Endothelial cell of umbilical vein (primary cell): ENCODE measurements around the gene PRX. TPM values are rescaled to one million over a fixed set of nuclear protein-coding genes. Genes with fewer than 3 reads are reported as not detected.

Experiments used
- BruUV-seq: library from RNA; stranded (reverse); fragments of 400-500 nt; replicated peaks from 2 replicates; lab custom pipeline; 2021; lab: Mats Ljungman, UMichigan
- CTCF ChIA-PET: fragments of 300-600, 350-600 bp; sonication (Branson Sonifier 250); formaldehyde crosslinking; loops from one replicate; lab custom pipeline; 2021; ENCODE audit warnings: antibody characterized with exemption, inconsistent platforms; lab: Charles Lee
- POLR2A ChIA-PET: fragments of 300-600, 350-600 bp; sonication (Branson Sonifier 250); formaldehyde crosslinking; loops from one replicate; lab custom pipeline; 2021; ENCODE audit warnings: antibody characterized with exemption, inconsistent platforms; lab: Charles Lee
- DNase-seq: peaks from one replicate; pipeline ENCODE4 v3.0.0-alpha.2; 2011; ENCODE audit warnings: low read depth, low spot score
- FAIRE-seq: peaks from 2 replicates; lab custom pipeline; 2011; peaks lifted over from hg19 to GRCh38; lab: Jason Lieb, UNC
- H2AFZ ChIP-seq: 2 replicates; pipeline ENCODE4 v1.6.0; 2012; ENCODE audit warnings: low read depth, low read length, control low read depth, inconsistent platforms
- H3K27ac ChIP-seq: 2 replicates; pipeline ENCODE4 v1.5.1; 2011; ENCODE audit warnings: low read depth, mild to moderate bottlenecking, control low read depth, low read length, moderate library complexity; ENCODE audit not compliant: insufficient read depth
- H3K27me3 ChIP-seq, 2 experiments: 2 replicates each; pipeline versions ENCODE4 v1.6.0 to v1.6.1; 2011; ENCODE audit warnings: low read length in 2 of 2, mixed read lengths in 1 of 2; ENCODE audit not compliant: control insufficient read depth in 2 of 2, insufficient read depth in 2 of 2
- H3K36me3 ChIP-seq, 2 experiments: 2 replicates in 1 of 2; 3 replicates in 1 of 2; pipeline ENCODE4 v1.5.1; 2011; ENCODE audit warnings: low read length in 2 of 2, mild to moderate bottlenecking in 1 of 2, moderate library complexity in 1 of 2; ENCODE audit not compliant: control insufficient read depth in 2 of 2, insufficient read depth in 2 of 2; ENCODE audit errors: extremely low read depth in 1 of 2
- H3K4me1 ChIP-seq: 3 replicates; pipeline ENCODE4 v1.5.1; 2011; ENCODE audit warnings: mild to moderate bottlenecking, low read length; ENCODE audit not compliant: control insufficient read depth, insufficient read depth; ENCODE audit errors: extremely low read depth
- H3K4me2 ChIP-seq: 2 replicates; pipeline ENCODE4 v1.6.1; 2011; ENCODE audit warnings: low read length, control low read depth, mixed read lengths; ENCODE audit not compliant: insufficient read depth
- H3K4me3 ChIP-seq, 3 experiments: fragments of 200-600 bp in 1 of 3; sonication (generic), shearing (Covaris generic) in 1 of 3; replicated peaks in 1 of 3; 2 replicates each; pipeline ENCODE4 v1.5.1; 2011 to 2016; ENCODE audit warnings: control low read depth in 3 of 3, low read length in 3 of 3, mild to moderate bottlenecking in 2 of 3, inconsistent platforms in 1 of 3, low read depth in 1 of 3, moderate library complexity in 1 of 3; ENCODE audit not compliant: insufficient read depth in 1 of 3
- H3K79me2 ChIP-seq: 2 replicates; pipeline ENCODE4 v1.6.0; 2012; ENCODE audit warnings: low read length, inconsistent platforms; ENCODE audit not compliant: control insufficient read depth, insufficient read depth
- H3K9ac ChIP-seq: replicated peaks from 2 replicates; pipeline ENCODE3; 2011; ENCODE audit warnings: low read length, control low read depth; ENCODE audit not compliant: insufficient read depth; ENCODE audit errors: extremely low read depth
- H3K9me1 ChIP-seq: replicated peaks from 3 replicates; pipeline ENCODE4 v1.6.0; 2011; ENCODE audit warnings: mild to moderate bottlenecking, low read length; ENCODE audit not compliant: control insufficient read depth, insufficient read depth; ENCODE audit errors: extremely low read depth
- H3K9me3 ChIP-seq: replicated peaks from 2 replicates; pipeline ENCODE4 v1.5.1; 2012; ENCODE audit warnings: low read length, inconsistent platforms; ENCODE audit not compliant: control insufficient read depth, insufficient read depth
- H4K20me1 ChIP-seq: replicated peaks from 2 replicates; pipeline ENCODE3; 2011; ENCODE audit warnings: mild to moderate bottlenecking, low read length; ENCODE audit not compliant: control insufficient read depth, insufficient read depth; ENCODE audit errors: extremely low read depth
- CTCF ChIP-seq, 2 donors: IDR thresholded peaks; 1 replicate in 1 of 2; 2 replicates in 1 of 2; pipeline ENCODE4 v1.5.1; 2011; ENCODE audit warnings: low read length in 2 of 2, mild to moderate bottlenecking in 2 of 2, moderate library complexity in 2 of 2, control low read depth in 1 of 2, inconsistent platforms in 1 of 2, low read depth in 1 of 2; ENCODE audit not compliant: insufficient read depth in 1 of 2; ENCODE audit errors: extremely low read depth in 1 of 2
- EZH2 ChIP-seq: IDR thresholded peaks from 2 replicates; pipeline ENCODE4 v1.6.1; 2012; ENCODE audit warnings: borderline replicate concordance, low read depth, mild to moderate bottlenecking, moderate library complexity, low read length, inconsistent platforms; ENCODE audit not compliant: severe bottlenecking
- JUN ChIP-seq: IDR thresholded peaks from 2 replicates; pipeline ENCODE4 v1.6.1; 2011; ENCODE audit warnings: borderline replicate concordance, low read depth; ENCODE audit not compliant: insufficient read length, insufficient read depth
- POLR2A ChIP-seq: IDR thresholded peaks from 2 replicates; pipeline ENCODE4 v1.6.1; 2012; ENCODE audit warnings: low read depth, mild to moderate bottlenecking, control low read depth, low read length
- dilution Hi-C: fragments of 300-500 bp; cut with MboI; formaldehyde crosslinking; loops from one replicate; pipeline ENCODE4 v1.15.0; 2019; ENCODE audit warnings: low sequenced_read_pairs; ENCODE audit not compliant: extremely low pct_ligation_motif_present
- intact Hi-C: fragments of 100-400 bp; cut with micrococcal nuclease; formaldehyde crosslinking; loops from one replicate; pipeline ENCODE4 v1.10.0; 2022
- polyA plus RNA-seq, 4 experiments: library from polyadenylated mRNA; depleted of rRNA in 3 of 4; stranded (reverse) in 3 of 4; unstranded in 1 of 4; fragments of >200 nt; gene quantifications; 2 replicates each; pipeline versions ENCODE4 v1.2.1 to v1.2.3, GENCODE V29; 2011 to 2012; ENCODE audit warnings: missing spikeins in 1 of 4
- total RNA-seq: library from RNA; stranded (reverse); gene quantifications from 2 replicates; pipeline ENCODE4 v1.2.3, GENCODE V29; 2021

Gene PRX
- total and polyA plus RNA-seq, 2 donors (not counting 3 experiments of a cell fraction or from before 2014, with no cell fraction given): 0.80 to 1.3 TPM

- dilution Hi-C loops (no loop called here), intact Hi-C loops (loop anchor here (1.0 to 10.0 kb wide), 6 partner anchors 19 to 360 kb away; no protein-coding TSS in a partner anchor)
- Histone ChIP-seq H3K27ac (peak overlapping the region; percentile 46), H3K79me2 (peaks cover 29% of the 10 kb centered on the region), H3K36me3 (peaks cover 9 to 12% of the 10 kb centered on the region in 2 experiments), H3K4me1 (peaks cover 9% of the 10 kb centered on the region), H3K9ac (peak overlapping the region; percentile 62), H3K4me3 (peak overlapping the region; percentile 17 to 53 (median 52)), H3K9me3 (no peaks in the 10 kb centered on the region), H3K4me2 (peak overlapping the region; percentile 75), H2AFZ (peak overlapping the region; percentile 73), H3K27me3 (no peaks in the 10 kb centered on the region), H4K20me1 (no peaks in the 10 kb centered on the region), H3K9me1 (no peaks in the 10 kb centered on the region)
- TSS peak; percentile 30 for BruUV-seq
- FAIRE-seq (no peak), DNase-seq (no peak)
- ChIA-PET POLR2A (interaction anchor here (2.6 kb wide), 1 partner anchor 20 kb away, joined by 13 read pairs; the partner anchor contains the start of gene BLVRB), CTCF (interaction anchor here (1.2 to 4.1 kb wide), 3 partner anchors 20 to 140 kb away, joined by 5 to 37 read pairs (median 25); no protein-coding TSS in a partner anchor)
- TF ChIP-seq JUN: no peak
- no peak for TF ChIP-seq EZH2
- peak in 1 of 2 donors; percentile 33 for TF ChIP-seq CTCF (IDR thresholded peaks at IDR 0.05; ENCODE audit: extremely low read depth in 1 of 2, insufficient read depth in 1 of 2, low read depth in 1 of 2, low read length in 2 of 2)
- TF ChIP-seq POLR2A: peak; percentile 38
Measured at GRCh38 chr19:40444825-40445312, 31.7 kb upstream of the PRX start.
